HG02763 (cell line): ENCODE results near the gene DNAJA2.
A peak's percentile ranks its signal among the peaks of the same experiment; 100 is the strongest.

Source experiments
- ATAC-seq: cut with Tn5 transposase; IDR thresholded peaks from one replicate; pipeline ENCODE4 v1.9.1; 2021; ENCODE audit warnings: mild to moderate bottlenecking, moderate library complexity; ENCODE audit not compliant: unreplicated experiment

The DNAJA2 gene

DNA sequence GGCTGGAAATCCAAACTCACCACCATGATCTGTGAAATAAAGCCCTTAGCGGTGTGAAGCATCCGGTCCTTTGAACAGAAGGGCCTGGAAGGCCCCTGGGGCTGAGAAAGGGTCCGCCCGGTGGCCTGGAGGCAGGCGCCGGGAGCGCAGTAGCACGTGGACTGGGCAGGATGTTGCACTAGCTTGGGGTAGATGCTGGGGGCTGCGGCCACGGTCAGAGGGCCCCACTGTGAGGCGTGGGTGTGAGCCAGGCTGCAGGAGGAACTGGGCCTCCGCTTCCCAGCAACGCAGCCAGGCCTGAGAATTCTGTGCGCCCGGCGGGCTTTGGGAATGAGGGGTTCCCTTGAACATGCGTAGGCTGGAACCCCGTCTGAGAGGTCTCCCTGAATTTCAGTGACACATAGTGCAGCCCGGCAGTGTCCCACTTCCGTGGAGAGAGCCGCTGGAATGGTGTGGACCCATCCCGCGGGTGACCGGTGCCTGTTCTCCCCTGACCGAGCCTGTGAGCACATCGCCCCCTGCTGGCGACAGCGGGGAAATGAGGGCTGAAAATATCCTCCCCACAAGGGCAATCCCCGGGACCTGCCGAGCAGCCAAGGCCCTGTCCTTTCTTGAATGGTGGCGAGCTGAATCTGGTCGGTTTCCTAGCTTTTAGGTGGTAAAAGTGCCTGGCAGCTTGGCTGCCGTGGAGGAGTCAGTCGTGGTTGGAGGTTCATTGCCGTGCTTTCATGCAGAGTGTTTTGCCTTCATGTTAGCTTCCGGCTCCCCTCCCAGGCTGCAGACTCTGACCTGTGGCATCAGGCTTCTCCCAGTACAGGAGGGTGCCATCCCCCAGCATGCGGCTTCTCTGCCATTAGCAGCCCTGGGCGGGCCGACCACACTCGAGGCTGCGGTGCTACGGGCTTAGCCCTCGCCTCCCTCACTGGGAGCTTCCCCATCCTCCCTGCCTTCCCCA, 43.8 kb downstream of the DNAJA2 start:
- ATAC-seq = peak; percentile 71

DNA sequence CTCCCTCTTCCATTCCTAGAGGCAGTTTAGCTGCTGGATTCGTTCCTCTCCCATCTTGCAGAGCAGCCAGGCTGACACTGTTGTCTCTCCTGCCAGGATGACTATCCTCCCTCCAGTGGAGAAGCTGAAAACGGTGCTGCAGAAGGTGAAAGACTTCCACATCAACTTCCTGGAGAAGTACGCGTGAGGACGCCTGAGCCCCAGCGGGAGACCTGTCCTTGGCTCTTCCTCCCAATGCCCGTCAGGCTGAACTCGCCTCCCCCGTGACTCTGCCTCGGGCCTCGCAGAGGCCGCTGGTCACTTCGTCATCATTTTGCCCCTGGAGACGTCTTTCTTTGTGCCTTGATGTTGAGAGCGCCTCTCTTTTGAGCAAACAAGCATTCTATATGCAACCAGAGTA, 44.7 kb downstream of the DNAJA2 start:
- ATAC-seq = no peak

DNA sequence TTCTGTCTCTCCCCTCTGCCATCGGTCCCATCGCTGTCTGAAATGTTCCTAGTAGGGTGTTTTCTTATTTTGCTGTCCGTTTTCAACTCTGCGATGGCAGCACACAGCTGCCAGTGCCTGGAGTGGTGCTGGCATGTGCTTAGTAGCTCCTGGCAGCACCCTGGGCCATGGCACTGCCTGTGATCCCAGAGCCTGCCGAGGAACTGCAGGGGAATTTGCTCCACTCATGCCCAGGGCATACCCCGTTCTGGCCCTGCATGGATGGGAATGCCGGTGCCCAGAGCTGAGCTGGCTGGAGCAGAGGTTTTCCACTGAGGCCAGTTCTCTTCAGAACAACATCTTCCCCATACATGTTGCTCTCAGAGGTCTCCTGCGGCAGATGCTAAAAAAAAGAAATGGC, 46.2 kb downstream of the DNAJA2 start:
- ATAC-seq = no peak

DNA sequence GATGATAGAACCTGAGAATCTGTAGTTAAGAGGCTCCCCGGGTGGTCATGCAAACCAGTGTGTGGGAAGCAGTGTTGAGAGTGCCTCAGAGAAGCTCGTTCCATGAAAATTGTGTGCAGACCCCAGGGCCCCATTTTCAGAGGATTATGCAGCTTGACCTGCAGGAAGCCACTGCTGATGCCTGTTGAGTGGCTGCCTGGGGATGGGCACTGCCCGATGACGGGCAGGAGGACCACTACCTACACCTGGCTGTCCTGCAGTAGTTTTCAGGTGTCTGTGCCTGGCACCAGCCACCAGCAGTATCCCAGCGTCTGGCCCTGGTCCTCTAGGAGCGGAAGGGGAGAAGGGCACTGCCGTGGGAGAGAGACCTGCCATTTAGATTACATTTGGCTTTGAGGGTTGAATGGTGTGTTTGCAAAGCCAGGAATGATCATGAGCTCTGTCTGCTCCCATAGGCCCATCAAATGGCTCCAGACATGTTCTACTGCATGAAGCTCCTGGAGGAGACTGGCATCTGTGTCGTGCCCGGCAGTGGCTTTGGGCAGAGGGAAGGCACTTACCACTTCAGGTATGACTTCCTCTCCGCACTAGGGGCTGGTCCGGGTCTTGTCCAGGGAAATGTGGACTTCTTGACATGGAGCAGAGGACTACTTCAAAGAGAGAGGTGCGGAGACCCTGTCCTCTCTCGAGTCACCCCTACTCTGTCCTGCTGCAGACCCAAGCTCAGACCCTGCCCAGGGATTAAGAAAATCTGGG, 46.8 kb downstream of the DNAJA2 start:
- no peak for ATAC-seq

DNA sequence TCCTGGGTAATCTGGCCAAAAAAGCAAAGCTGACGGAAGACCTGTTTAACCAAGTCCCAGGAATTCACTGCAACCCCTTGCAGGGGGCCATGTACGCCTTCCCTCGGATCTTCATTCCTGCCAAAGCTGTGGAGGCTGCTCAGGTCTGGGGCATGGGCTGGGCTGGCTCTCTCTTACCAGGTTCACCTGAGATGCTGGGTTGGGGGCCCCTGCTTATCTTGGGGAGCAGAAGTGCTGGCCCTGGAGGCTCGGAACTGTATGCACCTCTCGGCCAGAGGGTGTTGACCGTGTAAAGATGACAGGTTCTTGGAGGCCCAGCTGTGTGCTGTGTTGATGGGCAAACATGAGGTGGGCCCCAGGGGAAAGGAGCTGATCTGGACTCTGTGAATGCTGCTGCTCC, 49.1 kb downstream of the DNAJA2 start:
- no peak for ATAC-seq

DNA sequence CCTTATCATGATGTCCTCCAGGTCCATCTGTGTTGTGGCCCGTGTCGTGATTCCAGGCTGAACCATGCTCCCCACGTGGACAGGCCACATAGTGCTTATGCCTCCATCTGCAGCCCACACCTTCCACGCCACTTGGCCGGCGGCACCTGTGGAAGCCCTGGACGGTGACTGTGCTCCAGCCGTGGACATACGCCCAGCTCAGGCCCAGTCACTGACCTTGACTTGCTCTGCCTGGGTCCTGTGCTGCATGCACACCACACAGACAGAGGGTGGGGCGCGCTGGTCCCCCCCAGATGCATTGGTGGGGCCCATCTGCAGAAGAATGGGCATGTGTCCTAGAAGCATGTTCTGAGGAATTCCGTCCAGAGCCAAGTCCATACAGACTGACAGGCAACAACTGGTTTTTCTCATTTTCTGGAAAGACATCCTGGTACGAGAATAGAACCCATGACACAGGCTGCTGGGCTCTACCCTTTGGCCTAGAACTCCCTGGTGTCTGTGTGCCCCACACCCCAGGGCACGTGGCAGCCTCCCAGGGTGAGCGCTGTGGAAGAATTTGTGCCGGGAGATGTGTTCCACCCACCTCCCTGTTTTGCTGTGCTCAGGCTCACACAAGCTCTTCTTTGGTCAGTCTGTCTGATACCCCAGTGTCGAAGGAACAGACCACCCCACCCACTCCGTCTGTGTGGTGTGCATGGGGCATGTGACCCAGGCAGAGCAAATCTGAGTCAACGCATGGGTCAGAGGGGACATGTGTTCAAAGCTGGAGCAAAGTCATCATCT, 49.8 kb downstream of the DNAJA2 start:
- ATAC-seq = no peak

DNA sequence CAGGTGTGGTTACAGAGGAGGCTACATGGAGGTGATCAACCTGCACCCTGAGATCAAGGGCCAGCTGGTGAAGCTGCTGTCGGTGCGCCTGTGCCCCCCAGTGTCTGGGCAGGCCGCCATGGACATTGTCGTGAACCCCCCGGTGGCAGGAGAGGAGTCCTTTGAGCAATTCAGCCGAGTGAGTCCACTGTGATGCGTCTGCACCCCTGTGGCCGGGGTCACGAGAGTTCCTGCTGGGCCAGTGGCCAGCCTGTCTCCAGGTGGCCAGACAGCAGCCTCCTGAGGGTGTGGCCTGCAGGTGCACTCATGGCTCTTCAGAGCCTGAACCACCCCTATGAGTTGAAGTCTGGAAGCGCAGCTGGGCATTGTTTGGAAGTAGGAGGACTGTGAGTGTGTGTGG, 51.2 kb downstream of the DNAJA2 start:
- ATAC-seq = no peak

DNA sequence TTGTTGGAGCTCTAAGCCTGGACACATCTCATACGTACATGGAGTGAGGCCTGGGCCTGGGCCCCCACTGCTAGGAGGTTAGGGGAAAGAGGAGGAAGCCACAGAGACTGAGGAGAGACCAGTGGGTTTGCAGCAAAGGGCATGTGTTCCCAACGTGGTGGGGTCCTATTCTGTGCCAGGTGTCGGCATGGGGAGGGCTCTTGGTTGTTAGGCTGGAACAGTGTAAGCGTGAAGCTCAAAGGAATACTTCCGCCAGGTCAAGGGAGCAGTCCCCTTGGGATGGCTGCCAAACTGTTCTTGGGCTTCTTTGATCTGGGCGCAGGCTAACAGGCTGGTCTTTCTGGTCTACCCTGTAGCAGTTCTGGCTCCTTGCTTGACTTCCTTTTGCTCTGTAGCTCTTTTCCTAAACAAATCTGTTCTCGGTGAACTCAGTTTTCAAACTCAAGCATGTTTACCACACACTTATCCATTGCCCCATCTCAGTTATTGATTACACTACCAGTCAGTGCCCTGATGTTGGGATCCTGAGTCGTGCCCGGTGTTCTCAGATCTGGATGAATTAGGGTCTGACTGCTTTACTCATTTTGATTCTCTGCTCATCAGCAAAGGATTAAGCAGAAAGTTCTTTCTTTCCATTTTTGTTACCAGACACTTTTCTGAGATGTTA, 52.9 kb downstream of the DNAJA2 start:
- no peak for ATAC-seq

DNA sequence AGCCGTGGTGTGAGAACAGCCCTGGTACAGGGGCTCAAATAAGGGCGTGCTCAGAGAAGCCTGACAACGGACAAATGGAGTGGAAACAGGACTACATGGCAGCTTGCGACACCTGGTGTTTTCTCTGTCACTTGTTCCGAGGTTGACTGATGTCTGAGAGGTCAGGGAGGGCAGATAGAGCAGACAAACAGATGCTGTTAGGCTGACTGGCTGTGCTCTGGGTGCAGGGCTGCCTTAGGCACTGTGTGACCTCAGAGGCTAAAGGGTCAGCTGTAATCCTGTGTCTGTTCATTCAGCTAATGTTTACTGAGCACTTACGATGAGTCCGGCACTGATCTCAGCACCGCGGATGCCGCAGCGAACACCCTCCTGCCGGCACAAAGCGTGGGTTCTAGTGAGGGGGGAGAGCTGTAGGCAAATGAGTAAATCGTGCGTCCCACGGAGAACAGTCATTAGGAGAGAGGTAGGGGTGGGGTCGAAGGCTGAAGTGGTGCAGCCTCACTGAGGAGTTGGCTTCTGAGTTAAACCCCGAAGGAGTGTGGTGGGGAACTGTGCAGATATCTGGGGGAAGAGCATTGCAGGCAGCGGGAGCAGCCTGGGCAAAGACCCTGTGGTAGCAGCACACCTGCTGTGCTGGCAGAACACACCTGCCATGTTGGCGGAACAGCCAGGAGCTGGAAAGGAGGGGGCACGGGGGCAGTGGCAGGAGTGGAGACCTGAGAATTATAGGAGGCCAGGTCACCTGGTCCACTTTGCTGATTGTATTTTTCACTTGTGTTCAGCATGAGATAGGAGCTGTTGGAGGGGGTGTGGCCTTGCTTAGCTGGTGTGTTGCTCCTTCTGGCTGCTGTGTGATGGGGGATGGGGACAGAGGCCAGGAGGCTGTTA, 54.3 kb downstream of the DNAJA2 start:
- ATAC-seq = peak; percentile 86

DNA sequence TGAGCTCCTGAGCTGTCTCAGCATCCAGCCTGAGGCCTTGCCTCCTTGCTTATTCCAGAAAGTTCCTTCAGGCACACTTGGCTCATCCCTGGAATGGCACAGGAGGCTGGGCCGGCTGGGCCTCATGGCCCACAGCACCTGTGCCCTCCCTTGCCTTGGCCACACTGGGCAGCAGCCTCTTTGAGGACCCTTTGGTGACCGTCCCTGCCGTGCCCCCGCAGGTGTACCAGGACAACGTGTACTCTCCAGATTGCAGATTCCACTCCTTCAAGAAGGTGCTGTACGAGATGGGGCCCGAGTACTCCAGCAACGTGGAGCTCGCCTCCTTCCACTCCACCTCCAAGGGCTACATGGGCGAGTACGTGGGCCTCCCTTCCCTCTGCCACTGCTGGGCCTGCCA, 55.1 kb downstream of the DNAJA2 start:
- no peak for ATAC-seq

DNA sequence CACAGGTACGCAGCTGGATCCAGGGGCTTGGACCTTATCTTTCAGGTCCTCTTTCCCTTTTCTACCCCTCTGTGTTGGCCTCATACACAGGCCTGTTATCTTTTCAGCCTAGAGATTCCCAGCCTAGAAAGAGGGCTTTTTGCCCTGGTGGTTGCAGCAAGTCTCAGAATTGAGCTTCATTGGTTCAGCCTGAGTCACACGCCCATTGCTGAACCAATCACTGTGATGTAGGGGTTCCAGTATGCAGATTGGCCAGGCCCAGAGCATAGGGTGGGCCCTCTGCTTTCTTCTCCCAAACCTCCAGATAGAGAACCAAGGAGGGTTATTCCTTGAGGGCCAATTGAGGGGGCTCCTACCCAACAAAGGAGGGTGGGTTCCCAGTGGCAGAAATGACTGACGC, 56.5 kb downstream of the DNAJA2 start:
- ATAC-seq = no peak

DNA sequence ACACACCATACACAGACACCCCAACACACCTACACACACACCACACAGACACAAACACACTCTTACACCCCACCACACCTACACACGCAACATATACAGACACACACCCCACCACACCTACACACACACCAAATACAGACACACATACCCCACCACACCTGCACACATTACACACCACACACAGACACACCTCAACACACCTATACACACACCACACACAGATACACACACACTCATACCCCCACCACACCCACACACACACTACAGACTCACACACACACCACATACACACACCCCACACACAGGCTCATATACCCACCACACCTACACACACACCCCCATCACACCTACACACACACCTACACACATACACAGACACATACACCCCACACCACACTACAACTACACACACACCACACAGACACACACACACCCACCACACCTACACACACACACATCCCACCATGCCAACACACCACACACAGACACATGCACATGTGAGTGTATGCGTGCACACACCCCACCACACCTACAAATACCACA, 57.9 kb downstream of the DNAJA2 start:
- ATAC-seq = no peak

DNA sequence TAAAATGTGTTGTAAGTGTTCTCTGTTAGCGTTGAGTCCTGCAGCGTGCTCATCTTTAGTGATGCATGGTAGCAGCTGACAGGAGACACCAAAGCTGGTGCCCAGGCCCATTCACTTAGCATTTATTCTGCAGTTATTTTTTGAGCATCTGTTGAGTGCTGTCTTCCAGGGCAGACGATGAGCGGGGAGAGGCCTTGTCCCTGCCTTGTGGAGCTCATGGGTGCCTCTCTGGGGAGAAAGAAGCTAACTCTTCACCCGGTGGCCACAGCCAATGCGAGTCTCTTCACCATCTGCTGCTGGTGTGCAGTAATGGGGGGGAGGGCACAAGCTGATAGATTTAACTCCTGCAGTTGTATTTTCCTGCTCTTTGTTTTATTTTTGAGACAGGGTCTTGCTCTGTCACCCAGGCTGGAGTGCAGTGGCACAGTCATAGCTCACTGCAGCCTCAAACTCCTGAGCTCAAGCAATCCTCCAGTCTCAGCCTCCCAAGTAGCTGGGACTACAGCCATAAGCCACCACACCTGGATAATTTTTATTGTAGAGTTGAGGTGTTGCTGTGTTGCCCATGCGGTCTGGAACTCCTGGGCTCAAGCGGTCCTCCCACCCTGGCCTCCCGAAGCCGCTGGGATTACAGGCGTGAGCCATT, 58.8 kb downstream of the DNAJA2 start:
- ATAC-seq = no peak

DNA sequence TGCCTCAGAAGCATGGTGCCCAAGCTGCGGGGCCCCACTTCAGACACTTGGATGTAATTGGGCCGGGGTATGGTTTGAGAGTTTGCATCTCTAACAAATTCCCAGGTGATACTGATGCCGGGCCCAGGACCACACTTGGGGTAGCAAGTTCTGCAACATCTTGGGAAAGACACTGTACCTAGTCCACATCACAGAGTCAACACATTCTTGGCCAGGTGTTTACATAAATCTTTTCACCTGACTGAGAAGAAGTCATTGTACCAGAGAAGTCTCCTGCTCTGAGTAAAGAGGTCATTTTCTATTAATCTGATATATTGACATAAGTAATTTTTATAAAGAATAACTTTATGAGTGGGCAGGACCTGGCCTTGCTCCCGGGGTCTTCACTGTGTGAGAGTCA, 61.8 kb downstream of the DNAJA2 start:
- no peak for ATAC-seq

DNA sequence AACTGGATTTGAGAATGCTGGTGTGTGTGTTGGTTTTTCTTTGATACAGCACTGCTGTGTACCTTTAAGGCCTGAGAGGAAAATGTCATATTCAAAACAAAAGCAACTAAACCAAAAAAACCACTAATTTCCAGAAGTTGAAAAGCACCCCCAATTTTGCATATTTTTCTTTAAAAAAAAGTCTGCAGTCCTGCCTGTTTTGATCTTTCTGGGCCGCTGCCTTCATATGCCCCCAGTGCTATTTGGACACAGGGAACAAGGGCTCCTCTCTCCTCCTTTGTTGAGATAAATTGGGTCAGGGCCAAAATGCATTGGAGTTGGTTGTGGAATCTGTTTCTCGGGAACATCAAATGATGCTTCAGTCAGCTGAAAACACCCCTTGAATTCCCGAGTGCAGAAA, 62.4 kb downstream of the DNAJA2 start:
- peak; percentile 60 for ATAC-seq

DNA sequence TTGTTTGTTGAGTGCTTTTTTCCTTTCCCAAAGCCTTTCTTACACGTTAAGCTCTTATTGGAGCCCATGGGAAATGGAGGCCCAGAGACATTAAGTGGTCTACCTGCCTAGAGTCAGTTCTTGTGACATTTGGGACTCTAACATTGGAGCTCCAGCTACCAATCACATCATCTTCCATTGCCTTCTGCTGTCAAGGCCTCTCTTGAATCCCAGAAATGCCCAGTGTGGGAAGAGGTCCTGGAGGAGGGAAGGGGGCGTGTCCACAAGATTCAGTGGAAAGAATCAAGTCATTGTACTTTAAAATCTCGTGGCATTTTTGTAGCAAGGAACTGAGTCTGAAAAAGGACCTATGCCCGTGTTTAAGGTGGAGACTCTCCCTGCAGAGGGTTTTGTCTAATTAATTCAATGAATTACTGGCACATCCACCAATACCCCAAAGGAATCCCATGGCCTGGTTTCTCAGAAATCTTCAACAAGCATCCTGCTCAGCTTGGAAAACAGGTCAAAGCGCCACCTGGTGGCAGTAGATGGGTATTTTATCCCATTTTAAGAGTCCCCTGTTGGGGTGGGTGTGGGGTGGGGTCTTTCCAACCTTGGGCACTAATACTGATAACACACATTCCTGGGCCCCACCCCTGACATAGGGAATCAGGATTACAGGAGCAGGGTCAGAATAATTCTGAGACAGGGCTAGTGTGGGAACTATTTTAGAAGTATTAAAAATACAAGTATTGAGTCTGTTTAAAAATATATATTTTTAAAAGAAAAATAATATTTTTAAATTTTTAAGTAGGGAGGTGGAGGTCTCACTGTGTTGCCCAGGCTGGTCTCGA, 64.7 kb downstream of the DNAJA2 start:
- no peak for ATAC-seq

DNA sequence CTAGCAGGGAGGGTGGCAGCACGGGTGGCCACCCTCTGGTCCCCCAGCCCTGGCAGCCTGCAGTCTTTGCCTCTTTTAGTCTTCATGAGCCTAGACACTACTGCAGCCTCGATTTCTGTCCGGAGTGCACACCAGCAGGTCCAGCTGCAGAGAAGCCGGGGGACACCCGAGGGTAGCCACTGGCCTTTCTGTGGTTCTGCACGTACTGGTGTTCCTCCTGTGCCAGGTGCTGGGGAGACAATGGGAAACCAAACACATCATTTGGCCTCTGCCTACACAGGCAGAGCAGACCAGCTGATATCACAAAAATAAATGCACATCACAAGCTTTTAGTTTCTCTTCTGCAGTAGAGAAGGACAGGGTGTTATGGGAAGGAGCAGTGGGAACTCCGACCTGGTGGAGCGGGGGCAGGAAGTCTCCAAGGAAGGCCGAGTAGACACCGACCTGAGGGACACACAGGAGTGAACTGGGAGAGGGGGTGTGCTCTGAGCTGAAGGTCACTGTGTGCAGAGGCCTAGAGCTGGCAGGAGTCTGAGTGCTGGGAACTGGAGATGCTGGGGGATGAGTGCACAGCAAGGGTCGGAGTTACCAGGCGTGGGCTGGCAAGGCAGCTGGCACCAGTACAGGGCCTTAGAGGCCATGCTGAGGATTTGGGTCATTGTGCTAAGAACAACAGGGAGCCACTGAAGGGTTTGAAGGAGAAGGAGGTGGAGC, 66.3 kb downstream of the DNAJA2 start:
- ATAC-seq = no peak
